SK-N-MC (cell line): Measurements from ENCODE around the gene LHX3.
"Not testable (repeated sequence)": the region's sequence is repeated elsewhere in the genome, so short reads cannot be mapped to it uniquely, and the experiment has no call there.

ENCODE experiments used
- EZH2 ChIP-seq: fragments of 200-600 bp; sonication (generic); IDR thresholded peaks from one replicate; pipeline ENCODE4 v1.6.1; 2017; ENCODE audit warnings: antibody characterized with exemption
- FOXP2 ChIP-seq: optimal IDR thresholded peaks from 2 replicates; pipeline ENCODE3; 2011; ENCODE audit warnings: mild to moderate bottlenecking, moderate library complexity; ENCODE audit not compliant: insufficient read depth; ENCODE audit errors: extremely low read length, control extremely low read depth

DNA sequence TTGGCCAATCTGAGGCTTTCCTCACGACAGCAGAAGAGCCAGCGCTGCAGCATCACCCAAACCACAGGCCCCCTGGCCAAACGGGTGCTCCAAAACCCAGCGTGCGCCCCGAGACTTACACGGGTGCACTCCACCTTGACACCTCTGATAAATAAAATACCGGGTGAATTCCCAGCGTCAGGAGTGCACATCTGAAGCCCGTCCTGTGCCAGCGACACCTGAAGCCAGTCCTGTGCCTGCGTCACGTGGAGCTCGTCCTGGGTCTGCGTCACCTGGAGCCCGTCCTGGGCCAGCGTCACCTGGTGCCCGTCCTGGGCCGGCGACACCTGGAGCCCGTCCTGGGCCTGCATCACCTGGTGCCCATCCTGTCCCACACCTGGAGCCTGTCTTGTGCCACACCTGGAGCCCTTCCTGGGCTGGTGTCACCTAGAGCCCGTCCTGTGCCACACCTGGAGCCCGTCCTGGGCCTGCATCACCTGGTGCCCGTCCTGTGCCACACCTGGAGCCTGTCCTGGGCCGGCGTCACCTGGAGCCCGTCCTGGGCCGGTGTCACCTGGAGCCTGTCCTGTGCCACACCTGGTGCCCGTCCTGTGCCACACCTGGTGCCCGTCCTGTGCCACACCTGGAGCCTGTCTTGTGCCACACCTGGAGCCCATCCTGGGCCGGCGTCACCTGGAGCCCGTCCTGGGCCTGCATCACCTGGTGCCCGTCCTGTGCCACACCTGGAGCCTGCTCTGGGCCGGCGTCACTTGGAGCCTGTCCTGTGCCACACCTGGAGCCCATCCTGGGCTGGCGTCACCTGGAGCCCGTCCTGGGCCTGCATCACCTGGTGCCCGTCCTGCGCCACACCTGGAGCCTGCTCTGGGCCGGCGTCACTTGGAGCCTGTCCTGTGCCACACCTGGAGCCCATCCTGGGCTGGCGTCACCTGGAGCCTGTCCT, 31.8 kb upstream of the LHX3 start:
- TF ChIP-seq FOXP2, EZH2: not testable (repeated sequence)
